BJ (cell line): ENCODE measurements around the gene MPPED2. TPM values are rescaled to one million over a fixed set of nuclear protein-coding genes. Genes with fewer than 3 reads are reported as not detected.

Experiments
- CTCF ChIA-PET: fragments of 350-600 bp; formaldehyde crosslinking; extraction: SDS; loops from one replicate; lab custom pipeline; 2021; ENCODE audit warnings: antibody characterized with exemption, inconsistent platforms; lab: Yijun Ruan, JAX
- POLR2A ChIA-PET: fragments of 300-600 bp; sonication (Branson Sonifier 250); formaldehyde crosslinking; extraction: SDS; loops from one replicate; lab custom pipeline; 2021; ENCODE audit warnings: antibody characterized with exemption; lab: Charles Lee
- DNase-seq: peaks from one replicate; pipeline ENCODE4 v3.0.0-alpha.2; 2011; ENCODE audit warnings: low read depth
- H3K27me3 ChIP-seq: 2 replicates; pipeline ENCODE4 v1.6.0; 2011; ENCODE audit warnings: low read length; ENCODE audit not compliant: control insufficient read depth, insufficient read depth
- H3K36me3 ChIP-seq: 2 replicates; pipeline ENCODE4 v1.5.1; 2011; ENCODE audit warnings: low read length; ENCODE audit not compliant: control insufficient read depth, insufficient read depth
- H3K4me3 ChIP-seq: 2 replicates; pipeline ENCODE4 v1.5.1; 2011; ENCODE audit warnings: low read depth, mild to moderate bottlenecking, control low read depth, low read length
- polyA plus RNA-seq: library from polyadenylated mRNA; depleted of rRNA; stranded (reverse); fragments of >200 nt; gene quantifications from 2 replicates; pipeline ENCODE4 v1.2.3, GENCODE V29; 2011
- TF ChIP-seq, protein P1 (sequence below): IDR thresholded peaks from 2 replicates; pipeline ENCODE4 v1.5.1; 2011; ENCODE audit warnings: low read depth, mild to moderate bottlenecking, control low read depth, inconsistent platforms, low read length, moderate library complexity; ENCODE audit not compliant: insufficient read depth

The MPPED2 gene
- polyA plus RNA-seq, 1 experiment: not detected

DNA sequence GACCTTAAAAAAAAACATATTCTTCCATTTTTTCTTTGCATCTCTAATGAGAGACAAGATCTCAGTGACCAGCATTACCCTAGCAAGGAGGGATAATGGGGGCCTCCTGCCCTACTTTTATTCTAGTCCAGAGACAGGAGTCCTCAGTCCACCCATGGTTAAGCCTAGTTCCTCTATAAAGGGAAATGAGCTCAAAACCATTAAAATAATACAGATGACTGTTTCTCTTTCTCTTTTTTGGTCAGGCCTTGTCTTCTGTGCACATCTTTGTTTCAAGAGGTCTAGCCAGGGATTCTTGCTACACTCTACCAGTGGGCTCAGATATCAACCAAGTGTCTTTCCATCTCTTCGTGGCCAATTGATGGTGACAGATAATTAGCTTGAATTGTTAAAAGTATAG lies 73.1 kb downstream of the MPPED2 start:
- CTCF ChIA-PET: no interaction called here
- no peak for DNase-seq
- H3K36me3 ChIP-seq: no peaks in the 10 kb centered on the region
- no peak overlapping the region for H3K4me3 ChIP-seq
- POLR2A ChIA-PET: no interaction called here
- no peaks in the 10 kb centered on the region for H3K27me3 ChIP-seq
- TF ChIP-seq, protein P1, sequence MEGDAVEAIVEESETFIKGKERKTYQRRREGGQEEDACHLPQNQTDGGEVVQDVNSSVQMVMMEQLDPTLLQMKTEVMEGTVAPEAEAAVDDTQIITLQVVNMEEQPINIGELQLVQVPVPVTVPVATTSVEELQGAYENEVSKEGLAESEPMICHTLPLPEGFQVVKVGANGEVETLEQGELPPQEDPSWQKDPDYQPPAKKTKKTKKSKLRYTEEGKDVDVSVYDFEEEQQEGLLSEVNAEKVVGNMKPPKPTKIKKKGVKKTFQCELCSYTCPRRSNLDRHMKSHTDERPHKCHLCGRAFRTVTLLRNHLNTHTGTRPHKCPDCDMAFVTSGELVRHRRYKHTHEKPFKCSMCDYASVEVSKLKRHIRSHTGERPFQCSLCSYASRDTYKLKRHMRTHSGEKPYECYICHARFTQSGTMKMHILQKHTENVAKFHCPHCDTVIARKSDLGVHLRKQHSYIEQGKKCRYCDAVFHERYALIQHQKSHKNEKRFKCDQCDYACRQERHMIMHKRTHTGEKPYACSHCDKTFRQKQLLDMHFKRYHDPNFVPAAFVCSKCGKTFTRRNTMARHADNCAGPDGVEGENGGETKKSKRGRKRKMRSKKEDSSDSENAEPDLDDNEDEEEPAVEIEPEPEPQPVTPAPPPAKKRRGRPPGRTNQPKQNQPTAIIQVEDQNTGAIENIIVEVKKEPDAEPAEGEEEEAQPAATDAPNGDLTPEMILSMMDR: no peak

DNA sequence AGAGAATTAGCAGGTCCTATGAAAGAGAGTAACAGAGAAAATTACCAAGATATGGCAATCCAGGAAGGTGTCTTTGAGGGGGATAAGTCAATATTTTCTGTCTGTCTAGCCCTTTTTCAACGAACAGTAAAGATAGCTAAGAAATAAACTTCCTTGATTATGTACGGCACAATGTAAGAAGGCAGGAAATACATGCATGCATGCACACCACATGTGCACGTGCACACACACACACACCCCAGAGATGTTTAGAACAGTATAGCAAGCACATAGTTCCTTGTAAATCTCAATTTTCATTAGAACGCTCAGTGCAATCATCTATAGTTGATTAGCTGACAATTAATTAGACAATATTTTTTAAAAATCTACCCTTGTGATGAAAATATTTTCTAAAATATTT lies 74.7 kb downstream of the MPPED2 start:
- no peak for DNase-seq
- Histone ChIP-seq H3K4me3 (no peak overlapping the region), H3K36me3 (no peaks in the 10 kb centered on the region), H3K27me3 (no peaks in the 10 kb centered on the region)
- ChIA-PET POLR2A (no interaction called here), CTCF (no interaction called here)
- TF ChIP-seq, protein P1: no peak

DNA sequence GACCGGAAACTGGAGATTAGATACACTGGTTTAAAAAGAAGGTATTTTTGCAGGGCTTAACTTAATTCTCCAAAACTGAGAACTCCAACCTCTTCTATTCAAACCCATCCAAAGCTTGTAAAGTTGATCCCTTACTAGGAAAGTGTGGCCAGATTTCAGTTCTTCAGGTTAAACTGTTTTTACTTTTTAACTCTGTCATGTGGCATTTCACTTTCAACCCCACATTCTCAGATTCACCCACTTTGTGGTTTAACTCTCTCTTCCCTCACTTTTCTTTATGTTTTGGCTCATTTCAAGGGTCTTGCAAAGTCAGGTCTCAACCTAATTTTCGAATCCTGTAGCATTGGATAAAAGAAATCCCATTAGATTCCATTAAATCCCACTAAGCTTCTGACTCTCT lies 75.4 kb downstream of the MPPED2 start:
- TF ChIP-seq, protein P1: no peak
- ChIA-PET POLR2A (no interaction called here), CTCF (no interaction called here)

DNA sequence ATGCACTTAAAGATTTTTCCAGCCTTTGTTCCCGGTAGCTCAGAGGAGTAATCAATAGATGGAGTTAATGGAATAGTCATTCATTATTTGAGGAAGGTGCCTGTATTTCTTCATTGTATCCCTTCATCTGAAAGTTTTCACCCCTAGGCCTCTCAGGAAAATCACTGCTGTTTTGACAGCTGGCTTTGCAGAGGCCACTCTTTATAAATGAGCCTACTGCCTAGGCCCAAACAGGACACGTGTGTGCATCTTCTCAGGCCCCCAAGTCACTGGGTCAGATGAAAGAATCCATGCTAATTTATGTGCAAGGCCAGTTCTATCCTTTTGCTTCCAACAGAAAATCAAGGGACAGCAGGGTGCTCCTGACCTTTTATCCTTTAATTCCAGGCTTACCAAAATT lies 76.8 kb downstream of the MPPED2 start:
- H3K27me3 ChIP-seq: no peaks in the 10 kb centered on the region
- no peak overlapping the region for H3K4me3 ChIP-seq
- TF ChIP-seq, protein P1: no peak
- ChIA-PET CTCF (no interaction called here), POLR2A (no interaction called here)
- DNase-seq: no peak
- no peaks in the 10 kb centered on the region for H3K36me3 ChIP-seq

More for the DNA sequence above, 75.4 kb downstream of the MPPED2 start:
- no peak for DNase-seq
- Histone ChIP-seq H3K4me3 (no peak overlapping the region), H3K36me3 (no peaks in the 10 kb centered on the region), H3K27me3 (no peaks in the 10 kb centered on the region)

DNA sequence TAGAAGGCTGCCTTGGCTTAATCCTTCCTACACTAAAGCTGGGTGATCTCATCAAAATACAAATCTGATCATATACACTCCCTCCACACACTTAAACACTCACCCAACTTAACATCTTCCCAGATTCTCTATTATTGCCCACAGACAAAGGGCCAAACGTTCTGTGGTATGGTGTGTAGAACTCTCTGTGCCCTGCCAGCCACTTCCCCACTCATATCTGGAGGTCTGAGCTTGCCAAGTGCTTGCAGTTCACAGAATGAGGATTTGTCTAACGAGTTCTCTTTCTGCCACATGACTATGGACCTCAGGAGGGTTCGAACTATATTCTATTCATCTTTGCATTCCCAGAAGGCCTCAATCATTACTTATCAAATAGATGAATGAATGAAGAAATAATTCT lies 77.6 kb downstream of the MPPED2 start:
- ChIA-PET POLR2A (no interaction called here), CTCF (no interaction called here)
- no peaks in the 10 kb centered on the region for H3K27me3 ChIP-seq
- TF ChIP-seq, protein P1: no peak
- H3K36me3 ChIP-seq: no peaks in the 10 kb centered on the region
- no peak for DNase-seq
- no peak overlapping the region for H3K4me3 ChIP-seq
